HG03196 (cell line): ENCODE results near the gene TTC19.

Source experiments
- ATAC-seq: cut with Tn5 transposase; IDR thresholded peaks from one replicate; pipeline ENCODE4 v1.9.1; 2021; ENCODE audit not compliant: unreplicated experiment

Gene TTC19

GRCh38 chr17:15999141-15999973 lies at the start of gene TTC19, which contains the start of gene ZSWIM7:
TSS of gene TTC19 (plus strand) at chr17:15999824. CDS start at chr17:15999849, 25 bp downstream.
TSS of gene ZSWIM7 (minus strand) at chr17:15999704. CDS start at chr17:15999594, 110 bp downstream.
- peak; percentile 95 for ATAC-seq

- ATAC-seq = no peak
Observed at GRCh38 chr17:15951368-15952047, 48.1 kb upstream of the TTC19 start.

- no peak for ATAC-seq
Observed at GRCh38 chr17:15952048-15952532, 47.5 kb upstream of the TTC19 start.

- ATAC-seq = no peak
Observed at GRCh38 chr17:15952916-15953790, 46.5 kb upstream of the TTC19 start.

- no peak for ATAC-seq
Observed at GRCh38 chr17:15954222-15954621, 45.4 kb upstream of the TTC19 start.

GRCh38 chr17:15955793-15956541 lies 43.7 kb upstream of the TTC19 start:
- ATAC-seq = no peak

GRCh38 chr17:15957206-15957605 lies 42.4 kb upstream of the TTC19 start:
- ATAC-seq = no peak

- ATAC-seq = no peak
Observed at GRCh38 chr17:15957608-15958307, 41.9 kb upstream of the TTC19 start.

- ATAC-seq = no peak
Observed at GRCh38 chr17:15958484-15958854, 41.2 kb upstream of the TTC19 start.

- no peak for ATAC-seq
Observed at GRCh38 chr17:15963670-15964110, 35.9 kb upstream of the TTC19 start.

GRCh38 chr17:15965528-15965927 lies 34.1 kb upstream of the TTC19 start:
- ATAC-seq = no peak

GRCh38 chr17:15966183-15966878 lies 33.3 kb upstream of the TTC19 start:
- ATAC-seq = no peak

GRCh38 chr17:15966879-15967248 lies 32.8 kb upstream of the TTC19 start:
- no peak for ATAC-seq

GRCh38 chr17:15967706-15968399 lies 31.8 kb upstream of the TTC19 start:
- ATAC-seq = no peak

GRCh38 chr17:15969463-15969862 lies 30.2 kb upstream of the TTC19 start:
- no peak for ATAC-seq

- no peak for ATAC-seq
Observed at GRCh38 chr17:15970500-15970899, 29.1 kb upstream of the TTC19 start.

- no peak for ATAC-seq
Observed at GRCh38 chr17:15971098-15971678, 28.4 kb upstream of the TTC19 start.

- ATAC-seq = no peak
Observed at GRCh38 chr17:15971882-15972281, 27.7 kb upstream of the TTC19 start.
